PFSK-1 (cell line): ENCODE results near the gene KCNH1.

Source experiments
- FOXP2 ChIP-seq: optimal IDR thresholded peaks from 2 replicates; pipeline ENCODE3; 2011; ENCODE audit warnings: borderline replicate concordance, control low read depth, inconsistent platforms; ENCODE audit not compliant: insufficient read depth; ENCODE audit errors: extremely low read length, extremely low read depth
- POLR2AphosphoS5 ChIP-seq: IDR thresholded peaks from 2 replicates; pipeline ENCODE4 v1.6.1; 2012; ENCODE audit warnings: low read depth, mild to moderate bottlenecking, control low read depth, low read length, moderate library complexity
- SIN3A ChIP-seq: IDR thresholded peaks from 2 replicates; pipeline ENCODE4 v1.6.1; 2012; ENCODE audit warnings: mild to moderate bottlenecking, low read length, moderate library complexity, borderline replicate concordance; ENCODE audit not compliant: insufficient read depth
- TAF1 ChIP-seq: IDR thresholded peaks from 2 replicates; pipeline ENCODE4 v1.6.1; 2012; ENCODE audit warnings: low read length, control low read depth, borderline replicate concordance; ENCODE audit not compliant: insufficient read depth
- TF ChIP-seq, protein P1 (sequence below), 2 experiments: IDR thresholded peaks; 2 replicates each; pipeline versions ENCODE4 v1.6.1 to v1.8.0; 2011 to 2012; ENCODE audit warnings: low read depth in 2 of 2, low read length in 2 of 2, control low read depth in 1 of 2, inconsistent platforms in 1 of 2, mild to moderate bottlenecking in 1 of 2, moderate library complexity in 1 of 2; ENCODE audit not compliant: insufficient read depth in 1 of 2

Gene KCNH1

DNA sequence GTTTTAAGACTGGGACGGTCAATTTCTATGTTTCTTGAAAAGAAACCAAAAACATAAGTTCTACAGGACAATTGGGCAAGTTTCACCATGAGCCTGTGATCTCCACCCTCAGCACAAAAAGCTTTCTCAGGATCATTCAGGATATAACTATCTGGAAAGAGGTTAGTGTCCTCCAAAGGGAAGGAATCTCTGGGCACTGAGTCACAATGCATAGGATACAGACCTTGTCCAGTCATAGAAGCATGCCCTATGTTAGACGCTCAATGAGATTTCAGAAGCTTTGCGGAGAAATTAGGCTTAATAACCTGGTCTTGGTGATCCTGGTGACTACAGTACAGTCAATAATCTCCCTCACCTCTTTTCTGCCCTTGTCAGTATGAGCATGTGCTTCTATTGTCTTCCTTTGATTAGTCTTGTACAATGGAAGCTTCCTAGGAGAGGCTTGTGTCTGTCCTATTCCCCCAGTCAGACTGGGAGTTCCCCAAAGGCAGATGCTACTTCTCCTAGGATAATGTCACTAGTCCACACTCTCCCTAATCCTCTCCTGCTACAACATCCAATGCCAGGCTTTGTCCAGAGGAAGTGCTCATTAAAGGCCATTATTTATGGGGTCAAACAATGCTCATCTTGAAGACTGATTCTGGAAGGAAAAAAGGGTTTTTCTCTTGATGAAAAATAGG, 97.4 kb downstream of the KCNH1 start:
- TF ChIP-seq POLR2AphosphoS5 (no peak), TAF1 (no peak), FOXP2 (no peak), SIN3A (no peak)
- TF ChIP-seq, protein P1, sequence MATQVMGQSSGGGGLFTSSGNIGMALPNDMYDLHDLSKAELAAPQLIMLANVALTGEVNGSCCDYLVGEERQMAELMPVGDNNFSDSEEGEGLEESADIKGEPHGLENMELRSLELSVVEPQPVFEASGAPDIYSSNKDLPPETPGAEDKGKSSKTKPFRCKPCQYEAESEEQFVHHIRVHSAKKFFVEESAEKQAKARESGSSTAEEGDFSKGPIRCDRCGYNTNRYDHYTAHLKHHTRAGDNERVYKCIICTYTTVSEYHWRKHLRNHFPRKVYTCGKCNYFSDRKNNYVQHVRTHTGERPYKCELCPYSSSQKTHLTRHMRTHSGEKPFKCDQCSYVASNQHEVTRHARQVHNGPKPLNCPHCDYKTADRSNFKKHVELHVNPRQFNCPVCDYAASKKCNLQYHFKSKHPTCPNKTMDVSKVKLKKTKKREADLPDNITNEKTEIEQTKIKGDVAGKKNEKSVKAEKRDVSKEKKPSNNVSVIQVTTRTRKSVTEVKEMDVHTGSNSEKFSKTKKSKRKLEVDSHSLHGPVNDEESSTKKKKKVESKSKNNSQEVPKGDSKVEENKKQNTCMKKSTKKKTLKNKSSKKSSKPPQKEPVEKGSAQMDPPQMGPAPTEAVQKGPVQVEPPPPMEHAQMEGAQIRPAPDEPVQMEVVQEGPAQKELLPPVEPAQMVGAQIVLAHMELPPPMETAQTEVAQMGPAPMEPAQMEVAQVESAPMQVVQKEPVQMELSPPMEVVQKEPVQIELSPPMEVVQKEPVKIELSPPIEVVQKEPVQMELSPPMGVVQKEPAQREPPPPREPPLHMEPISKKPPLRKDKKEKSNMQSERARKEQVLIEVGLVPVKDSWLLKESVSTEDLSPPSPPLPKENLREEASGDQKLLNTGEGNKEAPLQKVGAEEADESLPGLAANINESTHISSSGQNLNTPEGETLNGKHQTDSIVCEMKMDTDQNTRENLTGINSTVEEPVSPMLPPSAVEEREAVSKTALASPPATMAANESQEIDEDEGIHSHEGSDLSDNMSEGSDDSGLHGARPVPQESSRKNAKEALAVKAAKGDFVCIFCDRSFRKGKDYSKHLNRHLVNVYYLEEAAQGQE (IDR thresholded peaks at IDR 0.05; ENCODE audit: insufficient read depth in 1 of 2, low read depth in 2 of 2, low read length in 2 of 2): no peak

DNA sequence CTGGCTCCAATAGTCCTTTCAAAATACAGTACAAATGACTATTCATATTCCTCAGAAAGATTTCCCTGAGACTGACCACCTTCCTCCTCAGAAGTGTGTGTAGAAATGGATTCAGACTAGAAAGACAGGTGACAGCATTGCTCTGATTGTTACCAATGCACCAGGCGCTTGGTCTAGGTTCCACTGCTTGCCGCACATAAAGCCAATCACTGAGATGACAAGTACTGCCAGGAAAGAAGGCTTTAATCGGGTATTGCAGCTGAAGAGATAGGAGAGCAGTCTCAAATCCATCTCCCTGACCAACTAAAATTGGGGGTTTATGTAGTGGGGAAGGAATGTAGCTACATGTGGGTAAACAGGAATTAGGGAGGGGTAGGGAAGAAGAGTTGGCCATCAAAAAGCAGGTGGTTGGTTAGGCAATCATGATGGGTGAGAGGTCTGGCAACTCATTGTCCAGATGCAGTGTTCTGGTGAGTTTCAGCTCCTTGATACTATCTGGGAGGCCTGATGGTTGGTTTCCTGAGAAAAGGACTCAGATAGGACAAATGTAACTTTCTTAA, 98.0 kb downstream of the KCNH1 start:
- TF ChIP-seq POLR2AphosphoS5 (no peak), TAF1 (no peak)

DNA sequence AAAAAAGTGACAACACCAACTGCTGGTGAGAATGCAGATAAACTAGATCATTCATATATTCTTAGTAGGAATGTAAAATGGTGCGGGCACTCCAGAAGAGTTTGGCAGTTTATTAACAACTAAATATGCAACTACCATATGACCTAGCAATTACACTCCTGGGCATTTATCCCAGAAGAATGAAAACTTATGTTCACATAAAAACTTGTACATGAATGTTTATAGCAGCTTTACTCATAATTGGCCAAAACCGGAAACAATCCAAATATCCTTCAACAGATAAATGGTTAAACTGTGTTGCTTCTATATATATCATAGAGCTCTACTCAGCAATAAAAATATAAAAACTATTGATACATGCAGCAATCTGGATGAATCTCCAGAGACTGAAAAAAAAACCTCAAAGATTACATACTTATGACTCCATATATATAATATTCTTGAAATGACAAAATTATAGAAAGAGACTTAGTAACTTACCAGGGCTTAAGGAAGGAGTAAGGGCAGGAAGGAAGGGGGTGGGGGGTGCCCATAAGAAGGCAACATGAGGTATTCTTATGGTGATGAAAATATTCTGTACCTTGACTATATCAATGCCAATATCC, 99.9 kb downstream of the KCNH1 start:
- TF ChIP-seq TAF1: no peak
- no peak for TF ChIP-seq SIN3A
- no peak for TF ChIP-seq FOXP2
- TF ChIP-seq, protein P1 (IDR thresholded peaks at IDR 0.05; ENCODE audit: insufficient read depth in 1 of 2, low read depth in 2 of 2, low read length in 2 of 2): no peak
- TF ChIP-seq POLR2AphosphoS5: no peak

DNA sequence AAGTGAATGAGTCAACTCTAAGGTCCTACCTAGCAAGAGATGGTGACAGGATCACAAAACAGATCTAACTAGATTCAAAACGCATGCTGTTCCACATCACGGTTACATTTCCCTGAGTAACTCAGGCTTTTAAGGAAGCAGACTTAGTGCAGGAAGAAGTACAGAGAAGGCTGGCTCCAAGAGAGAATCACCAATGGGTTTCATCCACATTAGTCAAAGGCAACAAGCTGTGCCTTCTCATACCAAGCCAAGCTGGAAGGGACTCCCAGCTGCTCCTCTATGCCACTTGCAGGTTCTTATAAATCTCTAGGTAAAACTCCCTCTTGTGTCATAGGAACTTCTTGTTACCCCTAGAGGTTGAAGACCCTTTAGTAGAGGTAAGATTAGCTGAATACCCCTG, 109.0 kb downstream of the KCNH1 start:
- TF ChIP-seq, protein P1 (IDR thresholded peaks at IDR 0.05; ENCODE audit: insufficient read depth in 1 of 2, low read depth in 2 of 2, low read length in 2 of 2): no peak
- no peak for TF ChIP-seq FOXP2
- no peak for TF ChIP-seq SIN3A
- TF ChIP-seq TAF1: no peak
- TF ChIP-seq POLR2AphosphoS5: no peak

DNA sequence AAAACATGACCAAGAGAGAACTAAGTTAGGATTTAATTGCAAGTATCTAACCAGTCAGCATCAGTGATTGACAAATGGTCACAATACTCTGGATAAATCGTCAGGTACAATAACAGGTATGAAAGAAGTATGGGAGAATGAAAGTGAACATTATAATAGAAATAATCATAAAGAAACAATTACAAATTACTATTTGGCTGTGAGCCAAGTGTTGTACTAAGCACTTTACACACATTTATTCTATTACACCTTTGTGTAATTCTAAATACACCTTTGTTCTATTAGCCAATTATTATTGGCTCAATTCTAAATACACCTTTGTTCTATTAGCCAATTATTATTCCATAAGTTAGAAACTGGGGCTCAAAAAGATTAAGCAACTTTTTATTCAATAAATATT, 114.7 kb downstream of the KCNH1 start:
- no peak for TF ChIP-seq TAF1
- TF ChIP-seq POLR2AphosphoS5: no peak
- TF ChIP-seq FOXP2: no peak

DNA sequence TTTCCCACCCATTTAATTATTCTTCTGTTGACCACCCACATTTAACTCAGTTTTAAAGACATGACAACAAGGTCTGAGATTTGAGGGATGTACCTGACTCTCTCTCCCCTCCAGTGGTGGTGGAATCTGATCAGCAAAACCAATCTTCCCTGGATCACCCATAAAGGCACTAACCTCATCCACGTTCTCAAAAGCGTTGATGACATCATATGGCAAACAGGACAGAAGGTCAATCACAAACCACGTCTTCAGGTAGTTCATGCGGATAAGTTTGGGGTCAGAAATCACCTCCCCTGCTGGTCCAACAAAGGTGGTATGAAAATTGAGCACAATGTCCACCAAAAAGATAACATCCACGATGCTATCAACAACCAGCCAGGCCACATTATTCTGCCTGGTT, 115.3 kb downstream of the KCNH1 start:
- TF ChIP-seq SIN3A (no peak), FOXP2 (no peak), TAF1 (no peak), POLR2AphosphoS5 (no peak)
- TF ChIP-seq, protein P1 (IDR thresholded peaks at IDR 0.05; ENCODE audit: insufficient read depth in 1 of 2, low read depth in 2 of 2, low read length in 2 of 2): no peak
